Endothelial cell of umbilical vein (primary cell): ENCODE data around the gene DDX23.
"Not testable (repeated sequence)": the region's sequence is repeated elsewhere in the genome, so short reads cannot be mapped to it uniquely, and the experiment has no call there.

Experiments
- EZH2 ChIP-seq: IDR thresholded peaks from 2 replicates; pipeline ENCODE4 v1.6.1; 2012; ENCODE audit warnings: borderline replicate concordance, low read depth, mild to moderate bottlenecking, moderate library complexity, low read length, inconsistent platforms; ENCODE audit not compliant: severe bottlenecking
- FOS ChIP-seq: IDR thresholded peaks from 2 replicates; pipeline ENCODE4 v1.6.1; 2011; ENCODE audit warnings: mild to moderate bottlenecking, low read length, moderate library complexity, borderline replicate concordance; ENCODE audit not compliant: insufficient read depth
- GATA2 ChIP-seq: IDR thresholded peaks from 2 replicates; pipeline ENCODE4 v1.7.0; 2011; ENCODE audit warnings: low read depth, mild to moderate bottlenecking, moderate library complexity, mixed read lengths, low read length; ENCODE audit not compliant: insufficient read length, insufficient read depth
- JUN ChIP-seq: IDR thresholded peaks from 2 replicates; pipeline ENCODE4 v1.6.1; 2011; ENCODE audit warnings: borderline replicate concordance, low read depth; ENCODE audit not compliant: insufficient read length, insufficient read depth
- MYC ChIP-seq: IDR thresholded peaks from one replicate; pipeline ENCODE4 v1.6.1; 2011; ENCODE audit warnings: mild to moderate bottlenecking, low read depth, low read length
- POLR2A ChIP-seq: IDR thresholded peaks from 2 replicates; pipeline ENCODE4 v1.6.1; 2012; ENCODE audit warnings: low read depth, mild to moderate bottlenecking, control low read depth, low read length
- POLR2AphosphoS5 ChIP-seq: IDR thresholded peaks from 2 replicates; pipeline ENCODE4 v1.6.1; 2012; ENCODE audit warnings: low read depth, mild to moderate bottlenecking, control low read depth, low read length, moderate library complexity; ENCODE audit not compliant: insufficient read depth
- TF ChIP-seq, protein P1 (sequence below), 2 donors: IDR thresholded peaks; 1 replicate in 1 of 2; 2 replicates in 1 of 2; pipeline ENCODE4 v1.5.1; 2011; ENCODE audit warnings: low read length in 2 of 2, mild to moderate bottlenecking in 2 of 2, moderate library complexity in 2 of 2, control low read depth in 1 of 2, inconsistent platforms in 1 of 2, low read depth in 1 of 2; ENCODE audit not compliant: insufficient read depth in 1 of 2; ENCODE audit errors: extremely low read depth in 1 of 2
- TF ChIP-seq, protein P2 (sequence below): IDR thresholded peaks from 2 replicates; pipeline ENCODE4 v1.6.1; 2011; ENCODE audit not compliant: insufficient read depth, insufficient read length

DNA sequence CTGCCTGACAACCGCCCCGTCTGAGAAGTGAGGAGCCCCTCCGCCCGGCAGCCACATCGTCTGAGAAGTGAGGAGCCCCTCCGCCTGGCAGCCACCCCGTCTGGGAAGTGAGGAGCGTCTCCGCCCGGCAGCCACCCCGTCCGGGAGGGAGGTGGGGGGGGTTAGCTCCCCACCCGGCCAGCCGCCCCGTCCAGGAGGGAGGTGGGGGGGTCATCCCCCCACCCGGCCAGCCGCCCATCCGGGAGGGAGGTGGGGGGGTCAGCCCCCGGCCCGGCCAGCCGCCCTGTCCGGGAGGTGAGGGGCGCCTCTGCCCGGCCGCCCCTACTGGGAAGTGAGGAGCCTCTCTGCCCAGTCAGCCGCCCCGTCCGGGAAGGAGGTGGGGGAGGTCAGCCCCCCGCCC is 9.9 kb downstream of the DDX23 start:
- not testable (repeated sequence) for TF ChIP-seq POLR2AphosphoS5, POLR2A, EZH2, JUN, FOS, MYC, GATA2
- TF ChIP-seq, protein P1, sequence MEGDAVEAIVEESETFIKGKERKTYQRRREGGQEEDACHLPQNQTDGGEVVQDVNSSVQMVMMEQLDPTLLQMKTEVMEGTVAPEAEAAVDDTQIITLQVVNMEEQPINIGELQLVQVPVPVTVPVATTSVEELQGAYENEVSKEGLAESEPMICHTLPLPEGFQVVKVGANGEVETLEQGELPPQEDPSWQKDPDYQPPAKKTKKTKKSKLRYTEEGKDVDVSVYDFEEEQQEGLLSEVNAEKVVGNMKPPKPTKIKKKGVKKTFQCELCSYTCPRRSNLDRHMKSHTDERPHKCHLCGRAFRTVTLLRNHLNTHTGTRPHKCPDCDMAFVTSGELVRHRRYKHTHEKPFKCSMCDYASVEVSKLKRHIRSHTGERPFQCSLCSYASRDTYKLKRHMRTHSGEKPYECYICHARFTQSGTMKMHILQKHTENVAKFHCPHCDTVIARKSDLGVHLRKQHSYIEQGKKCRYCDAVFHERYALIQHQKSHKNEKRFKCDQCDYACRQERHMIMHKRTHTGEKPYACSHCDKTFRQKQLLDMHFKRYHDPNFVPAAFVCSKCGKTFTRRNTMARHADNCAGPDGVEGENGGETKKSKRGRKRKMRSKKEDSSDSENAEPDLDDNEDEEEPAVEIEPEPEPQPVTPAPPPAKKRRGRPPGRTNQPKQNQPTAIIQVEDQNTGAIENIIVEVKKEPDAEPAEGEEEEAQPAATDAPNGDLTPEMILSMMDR (IDR thresholded peaks at IDR 0.05; ENCODE audit: extremely low read depth in 1 of 2, insufficient read depth in 1 of 2, low read depth in 1 of 2, low read length in 2 of 2), result not testable (repeated sequence)
- TF ChIP-seq, protein P2, sequence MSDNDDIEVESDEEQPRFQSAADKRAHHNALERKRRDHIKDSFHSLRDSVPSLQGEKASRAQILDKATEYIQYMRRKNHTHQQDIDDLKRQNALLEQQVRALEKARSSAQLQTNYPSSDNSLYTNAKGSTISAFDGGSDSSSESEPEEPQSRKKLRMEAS, result not testable (repeated sequence)
